ENCODE data around the gene ADAMTS2. TPM values are rescaled to one million over a fixed set of nuclear protein-coding genes. Genes with fewer than 3 reads are reported as not detected.

Gene ADAMTS2
- 113 and 161 TPM in 2 replicates for total RNA-seq

GRCh38 chr5:179345433-179346321, at the start of gene ADAMTS2:
TSS of gene ADAMTS2 (minus strand) at chr5:179345461. CDS start at chr5:179345328, 133 bp downstream.

Other genes with a start within 250 kb of the ADAMTS2 start
- 45.4 and 63.3 TPM in 2 replicates for gene RUFY1, start 205.1 kb upstream of the ADAMTS2 start, total RNA-seq

Data from smooth muscle cell of the umbilical artery (primary cell).